ENCODE results near the gene FBXL7.

Gene FBXL7

GRCh38 chr5:15727375-15727774 is 227.4 kb downstream of the FBXL7 start:
- no peak for FAIRE-seq

GRCh38 chr5:15728811-15729210 is 228.8 kb downstream of the FBXL7 start:
- FAIRE-seq, result no peak

- no peak for FAIRE-seq
These were observed 231.7 kb downstream of the FBXL7 start for GRCh38 chr5:15731699-15732098.

- FAIRE-seq, result no peak
These were observed 234.1 kb downstream of the FBXL7 start for GRCh38 chr5:15734058-15734457.

DNA sequence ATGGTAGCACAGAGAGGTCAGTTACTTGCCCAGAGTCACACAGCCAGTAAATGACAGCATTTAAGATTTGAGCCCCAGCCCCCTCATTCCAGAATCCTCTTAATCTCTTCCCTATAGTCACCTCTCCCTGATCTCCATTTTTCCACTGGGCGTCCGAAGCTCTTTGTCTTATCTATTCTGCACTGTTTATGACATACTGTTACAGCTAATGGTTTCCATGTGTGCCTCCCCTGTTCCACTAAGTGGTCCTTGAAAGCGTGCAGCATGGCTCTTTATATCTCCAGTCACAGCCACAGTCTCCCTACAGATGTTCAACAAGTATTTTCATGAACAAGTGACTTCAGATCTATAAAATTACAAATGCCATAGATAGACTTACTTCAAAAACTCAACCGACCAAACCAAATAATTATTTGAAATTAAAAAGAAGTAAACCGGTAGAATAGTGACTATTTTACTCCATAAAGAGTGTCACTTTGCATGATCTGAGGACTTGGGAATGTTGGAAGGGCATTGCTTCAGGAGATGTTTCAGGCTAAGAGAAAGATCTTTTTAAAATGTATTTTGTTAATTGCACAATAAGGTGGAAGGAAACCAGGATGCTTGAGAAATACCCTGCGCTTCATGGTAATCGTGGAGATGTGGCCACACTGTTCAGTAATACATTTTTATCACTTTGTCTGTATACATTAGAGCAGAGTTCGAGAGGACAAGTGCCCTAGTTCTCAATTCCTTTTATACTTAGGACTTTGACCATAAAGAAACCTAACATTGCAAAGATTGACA is 237.2 kb downstream of the FBXL7 start:
- no peak for FAIRE-seq

GRCh38 chr5:15737871-15738664 is 238.1 kb downstream of the FBXL7 start:
- no peak for FAIRE-seq

GRCh38 chr5:15740383-15740782 is 240.4 kb downstream of the FBXL7 start:
- FAIRE-seq, result no peak

DNA sequence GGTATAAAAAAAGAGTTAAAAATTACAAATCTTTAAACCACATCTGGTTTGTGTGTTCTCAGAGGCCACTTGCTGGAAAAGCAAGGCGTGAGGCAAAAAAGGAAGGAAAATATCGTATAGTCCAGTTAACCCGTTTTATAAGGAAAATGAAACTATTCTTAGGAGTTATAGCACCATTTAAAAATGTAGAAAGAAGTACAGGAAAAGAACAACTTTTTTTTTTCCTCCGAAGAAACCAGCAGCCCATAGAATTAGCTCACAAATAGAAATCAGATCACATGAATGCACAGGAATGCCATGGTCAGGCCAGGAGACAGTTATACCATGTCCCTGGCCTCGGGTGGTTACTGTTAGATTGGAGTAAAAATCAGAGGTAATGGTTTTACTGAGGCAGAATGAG is 241.6 kb downstream of the FBXL7 start:
- FAIRE-seq, result no peak

GRCh38 chr5:15746833-15747232 is 246.9 kb downstream of the FBXL7 start:
- FAIRE-seq, result no peak

- FAIRE-seq, result no peak
These were observed 248.3 kb downstream of the FBXL7 start for GRCh38 chr5:15748266-15748665.

DNA sequence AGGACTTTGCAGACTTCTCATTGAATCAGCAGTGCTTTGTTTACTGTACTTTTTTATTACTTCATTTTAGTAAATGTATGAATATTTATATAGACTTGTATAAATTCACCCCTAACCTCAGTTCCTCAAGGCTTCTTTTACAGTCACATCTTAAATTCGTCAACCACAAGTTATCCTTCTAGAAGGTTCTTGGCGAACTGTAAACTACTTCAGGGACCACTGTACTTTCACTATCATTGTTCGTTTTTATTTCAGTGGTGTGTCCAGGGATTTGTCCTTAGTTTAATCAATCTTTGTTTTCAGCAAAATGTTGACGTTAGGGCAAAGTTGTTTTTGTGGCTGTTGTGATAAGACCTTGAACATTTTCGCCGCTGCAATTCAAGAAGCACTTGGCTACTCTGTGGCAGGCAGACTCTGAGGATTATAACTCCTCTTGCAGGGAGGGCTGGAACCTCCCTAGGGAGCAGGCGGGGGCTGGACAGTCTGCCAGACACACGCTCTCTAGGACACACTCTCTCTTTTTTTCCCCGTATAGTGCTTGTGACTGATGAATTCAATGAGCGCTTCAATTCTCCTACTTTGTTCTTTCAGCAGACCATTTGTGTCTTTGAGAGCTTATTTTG is 252.8 kb downstream of the FBXL7 start:
- FAIRE-seq, result no peak

DNA sequence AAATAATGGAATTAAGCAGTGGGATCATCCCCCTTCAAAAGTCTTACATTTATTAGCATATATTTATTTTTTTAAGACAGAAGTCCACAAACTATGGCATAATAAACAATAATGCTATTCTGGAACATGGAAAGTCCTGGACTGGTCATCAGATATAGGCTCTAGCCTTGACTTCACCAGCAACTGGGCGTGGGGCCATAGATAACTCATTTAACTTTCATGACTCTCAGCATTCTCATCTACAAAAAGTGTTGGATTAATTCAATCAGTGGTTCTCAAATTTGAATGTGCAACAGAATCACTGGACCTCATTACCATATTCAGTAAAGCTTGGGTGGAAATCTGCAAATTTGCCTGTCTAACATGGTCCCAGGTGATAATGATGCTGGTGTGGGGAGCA is 253.8 kb downstream of the FBXL7 start:
- FAIRE-seq, result no peak

DNA sequence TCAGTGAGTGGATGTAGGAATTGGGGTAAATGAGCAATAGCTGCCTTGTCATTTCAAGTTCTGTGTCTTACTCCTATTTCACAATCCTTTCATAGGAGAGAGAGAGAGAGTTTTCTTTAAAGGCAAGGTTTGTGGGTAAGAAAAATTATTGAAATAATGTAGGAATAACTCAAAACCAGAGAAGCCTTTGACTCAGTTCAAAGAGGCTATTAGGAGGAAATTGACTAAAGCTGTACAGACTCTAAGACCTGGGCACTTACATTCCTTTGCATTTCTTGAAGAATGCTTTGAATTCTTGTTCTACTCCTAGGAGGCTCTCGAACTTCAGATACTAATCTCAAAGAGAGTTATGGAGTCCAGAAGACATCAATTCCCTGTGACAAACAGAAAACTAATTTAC is 257.1 kb downstream of the FBXL7 start:
- no peak for FAIRE-seq

- FAIRE-seq, result no peak
These were observed 257.6 kb downstream of the FBXL7 start for GRCh38 chr5:15757619-15758018.

DNA sequence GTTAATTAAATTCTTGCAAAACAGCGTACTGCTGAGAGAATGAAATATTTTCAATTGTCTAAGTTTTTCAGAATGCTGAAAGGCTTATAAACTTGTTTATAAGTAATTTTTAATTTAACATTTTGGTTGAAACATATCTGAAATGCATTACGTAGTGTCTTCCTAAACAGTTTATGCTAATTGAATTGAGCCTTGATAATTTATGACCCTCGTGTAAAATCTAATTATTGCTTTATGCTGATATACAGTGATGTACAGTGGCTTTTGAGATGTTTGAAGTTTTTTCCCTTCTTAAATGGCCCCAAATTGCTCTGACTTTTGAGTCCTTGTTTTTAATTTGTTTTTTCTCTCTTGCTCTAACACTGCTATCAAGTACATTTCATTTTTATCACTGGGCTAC is 262.7 kb downstream of the FBXL7 start:
- no peak for FAIRE-seq

DNA sequence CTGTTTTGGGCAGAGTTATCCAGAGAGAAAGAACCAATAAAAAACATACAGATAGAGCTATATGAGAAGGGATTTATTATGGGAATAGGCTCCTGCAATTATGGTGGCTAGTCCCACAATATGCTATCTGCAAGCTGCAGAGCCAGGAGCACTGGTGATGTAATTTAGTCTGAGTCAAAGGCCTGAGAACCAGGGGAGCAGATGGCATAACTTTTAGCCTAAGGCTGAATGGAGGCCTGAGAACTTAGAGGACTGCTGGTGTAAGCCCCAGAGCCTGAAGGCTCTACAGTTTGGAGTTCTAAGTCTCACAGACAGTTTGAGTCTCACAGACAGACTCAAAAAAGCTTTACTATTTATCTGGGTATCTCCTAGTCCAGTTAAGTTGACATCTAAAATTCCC is 263.8 kb downstream of the FBXL7 start:
- no peak for FAIRE-seq

DNA sequence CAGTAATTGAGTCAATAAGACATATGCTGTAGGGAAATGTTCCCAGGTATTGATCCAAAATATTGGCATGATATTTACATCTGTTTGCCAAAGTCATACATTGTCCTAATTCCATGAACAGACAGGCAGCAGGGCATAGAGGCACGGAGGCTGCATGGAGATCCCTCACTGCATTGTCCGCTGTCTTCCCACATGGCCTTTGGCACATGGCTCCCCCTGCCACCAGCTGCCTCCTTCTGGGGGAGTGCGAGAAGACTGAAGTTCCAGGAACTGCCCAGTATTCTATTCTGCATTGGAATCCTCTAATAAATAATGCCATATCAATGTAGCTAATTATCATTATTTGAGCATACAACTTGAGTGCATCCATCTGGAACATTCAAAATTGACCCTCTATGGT is 269.0 kb downstream of the FBXL7 start:
- FAIRE-seq, result no peak

- FAIRE-seq, result no peak
These were observed 272.2 kb downstream of the FBXL7 start for GRCh38 chr5:15772131-15772530.

GRCh38 chr5:15774632-15775031 is 274.7 kb downstream of the FBXL7 start:
- no peak for FAIRE-seq

GRCh38 chr5:15776346-15776745 is 276.4 kb downstream of the FBXL7 start:
- FAIRE-seq, result no peak

- no peak for FAIRE-seq
These were observed 283.8 kb downstream of the FBXL7 start for GRCh38 chr5:15783734-15784133.

DNA sequence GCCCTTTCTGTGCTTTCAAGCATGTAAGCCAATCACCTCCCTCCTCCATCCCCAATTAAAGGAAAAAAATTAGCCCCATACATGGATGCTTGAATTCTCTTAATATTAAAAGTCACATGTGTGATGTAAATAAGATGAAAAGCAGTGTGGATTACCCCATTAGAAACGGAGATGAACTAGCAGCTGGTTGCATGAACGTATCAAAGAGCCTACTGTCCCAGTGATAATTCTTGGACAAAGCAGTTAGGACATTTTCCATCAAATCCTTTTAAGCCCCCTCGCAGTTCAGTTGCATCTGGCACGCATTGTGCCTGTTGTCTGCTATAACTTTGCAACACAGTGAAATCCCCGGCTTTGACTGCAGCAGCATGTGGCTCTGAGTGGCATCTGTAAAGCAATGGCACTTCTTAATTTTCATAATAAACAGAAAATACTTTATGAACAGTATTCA is 285.6 kb downstream of the FBXL7 start:
- FAIRE-seq, result no peak

- FAIRE-seq, result no peak
These were observed 286.3 kb downstream of the FBXL7 start for GRCh38 chr5:15786326-15786725.

DNA sequence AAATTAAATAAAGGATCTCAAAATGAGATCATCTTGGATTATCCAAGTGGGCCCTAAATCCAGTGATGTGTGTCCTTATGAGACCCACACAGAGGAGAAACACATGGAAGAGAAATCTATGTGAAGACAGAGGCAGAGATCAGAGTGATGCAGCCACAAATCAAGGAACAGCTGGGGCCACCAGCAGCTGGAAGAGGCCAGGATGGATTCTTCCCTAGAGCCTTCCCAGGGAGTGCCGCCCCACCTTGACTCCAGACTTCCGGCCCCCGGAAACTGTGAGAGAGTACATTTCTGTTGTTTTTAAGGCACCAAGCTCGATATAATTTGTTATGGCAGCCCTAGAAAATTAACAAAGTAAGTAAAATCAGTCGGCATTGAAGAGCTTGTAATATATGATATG is 286.9 kb downstream of the FBXL7 start:
- no peak for FAIRE-seq

Measured in islet of Langerhans (tissue), 1 donor.